NCI-H510A (cell line): ENCODE results near the gene WDR45.
A peak's percentile ranks its signal among the peaks of the same experiment; 100 is the strongest.
"Not testable (repeated sequence)": the region's sequence is repeated elsewhere in the genome, so short reads cannot be mapped to it uniquely, and the experiment has no call there.

Experiments used
- DNase-seq: peaks from one replicate; lab custom pipeline; 2025; lab: John Stamatoyannopoulos, UW

Gene WDR45

GRCh38 chrX:49079489-49080428, at the start of gene WDR45:
Gene WDR45, minus strand, starts transcription at chrX:49079887. Its CDS starts 1,792 bp downstream, at chrX:49078095.
- DNase-seq: peak; percentile 15

DNA sequence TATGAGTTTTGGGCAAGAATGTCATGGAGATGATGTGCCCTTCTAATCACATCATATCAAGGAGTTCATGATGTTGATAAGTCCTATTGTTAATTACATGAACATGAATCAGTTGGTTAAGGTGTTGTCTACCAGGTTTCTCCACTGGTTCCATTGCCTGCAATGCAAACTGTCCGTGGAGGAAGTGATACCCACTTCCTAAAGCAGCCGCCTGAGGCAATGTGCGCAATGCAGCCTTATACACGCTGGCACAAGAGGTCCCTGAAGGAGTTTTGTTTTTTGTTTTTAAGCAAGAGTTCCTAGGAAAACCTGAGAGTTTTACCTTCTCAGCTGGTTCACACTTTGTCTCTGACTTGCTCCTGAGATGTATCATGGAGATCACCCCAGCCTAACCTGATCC, 49.7 kb upstream of the WDR45 start:
- no peak for DNase-seq

GRCh38 chrX:49127742-49128258, 48.1 kb upstream of the WDR45 start:
- not testable (repeated sequence) for DNase-seq

DNA sequence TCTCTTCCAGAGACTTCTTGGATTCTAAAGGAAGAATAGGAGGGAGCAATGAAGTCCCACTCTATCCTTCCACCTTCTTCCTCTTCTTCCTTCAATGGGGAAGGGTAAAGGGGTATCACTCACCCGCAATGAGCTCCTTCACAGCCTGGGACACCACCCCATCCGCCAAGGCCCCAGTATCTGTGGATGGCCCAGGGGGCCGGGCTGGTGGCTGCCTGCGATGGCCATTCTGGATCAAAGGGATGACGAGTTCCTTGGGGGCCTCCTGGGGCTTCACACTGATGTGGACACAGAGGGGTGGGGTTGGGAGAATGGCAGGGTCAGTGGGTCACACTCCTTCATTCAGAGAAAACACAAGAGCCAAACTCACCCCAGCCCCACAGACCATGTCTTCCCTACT, 42.8 kb upstream of the WDR45 start:
- no peak for DNase-seq

- DNase-seq: no peak
Measured at GRCh38 chrX:49120091-49120490, 40.4 kb upstream of the WDR45 start.

- no peak for DNase-seq
Measured at GRCh38 chrX:49117581-49117980, 37.9 kb upstream of the WDR45 start.

GRCh38 chrX:49116716-49117115, 37.0 kb upstream of the WDR45 start:
- no peak for DNase-seq

- DNase-seq: no peak
Measured at GRCh38 chrX:49116076-49116475, 36.4 kb upstream of the WDR45 start.

- DNase-seq: no peak
Measured at GRCh38 chrX:49111791-49112190, 32.1 kb upstream of the WDR45 start.

DNA sequence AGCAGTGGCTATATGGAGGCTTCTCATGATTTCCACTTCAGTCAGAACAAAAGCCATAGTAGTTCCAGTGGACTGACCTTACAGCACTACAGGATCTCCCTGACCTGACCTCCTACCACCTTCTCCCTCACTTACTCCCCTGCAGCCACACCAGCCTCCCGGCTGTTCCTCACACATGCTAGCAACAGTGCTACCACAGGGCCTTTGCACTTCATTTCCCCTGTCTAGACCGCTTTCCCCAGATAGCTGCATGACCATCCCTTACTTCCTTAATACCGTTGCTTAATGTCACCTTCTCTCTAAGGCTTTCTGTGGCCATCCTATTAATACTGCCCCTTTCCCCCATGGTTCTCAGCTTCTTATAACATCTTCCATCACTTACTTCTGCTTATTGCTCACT, 30.7 kb upstream of the WDR45 start:
- no peak for DNase-seq

DNA sequence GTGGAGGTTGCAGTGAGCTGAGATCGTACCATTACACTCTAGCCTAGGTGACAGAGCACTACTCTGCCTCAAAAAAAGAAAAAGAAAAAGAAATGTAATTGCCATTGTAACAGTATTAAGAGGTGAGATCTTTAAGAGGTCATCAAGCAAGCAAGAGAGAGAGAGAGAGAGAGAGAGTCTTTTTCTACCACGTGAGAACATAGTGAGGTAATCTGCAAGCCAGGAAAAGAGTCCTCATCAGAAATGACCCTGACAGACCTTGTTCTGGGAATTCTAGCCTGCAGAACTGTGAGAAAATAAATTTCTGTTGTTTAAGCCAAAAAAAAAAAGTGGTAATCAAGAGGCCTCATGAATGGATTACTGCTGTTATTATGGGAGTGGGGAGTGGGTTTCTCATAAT, 29.0 kb upstream of the WDR45 start:
- DNase-seq: no peak

DNA sequence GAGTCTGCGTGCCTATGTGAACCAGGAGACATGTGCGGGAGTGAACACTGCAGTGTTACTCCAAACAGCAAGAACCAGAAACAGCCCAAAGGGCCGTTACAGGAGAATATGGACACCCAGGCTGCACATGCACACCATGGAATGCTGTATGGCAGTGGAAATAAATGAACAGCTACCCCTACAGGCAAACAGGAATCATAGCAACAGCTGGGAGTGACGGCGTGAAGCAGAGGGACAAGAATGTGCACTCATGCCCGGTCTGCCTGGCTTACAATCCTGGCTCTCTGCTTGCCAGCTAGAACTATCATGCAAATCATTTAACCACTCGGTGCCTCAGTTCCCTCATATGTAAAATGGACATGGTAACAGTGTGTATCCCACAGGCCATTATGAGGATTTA, 27.2 kb upstream of the WDR45 start:
- DNase-seq: no peak

DNA sequence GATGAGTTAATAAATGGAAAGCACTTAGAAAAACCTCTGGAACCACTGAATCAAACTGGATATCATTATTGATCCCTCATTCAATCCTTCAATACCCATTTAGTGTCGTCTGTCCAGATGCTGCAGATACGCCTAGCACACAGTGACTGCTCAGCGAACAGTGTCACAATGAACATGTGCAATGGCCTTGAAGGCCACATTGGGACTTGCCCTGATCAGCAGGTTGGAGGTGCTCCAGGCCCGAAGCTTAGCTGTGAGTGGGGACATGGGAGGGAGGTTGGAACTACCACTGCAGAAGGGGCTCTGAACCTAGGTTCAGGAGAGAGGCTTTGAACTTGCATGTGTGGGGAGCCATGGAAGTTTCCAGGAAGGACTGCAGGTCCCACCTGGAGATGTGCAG, 26.6 kb upstream of the WDR45 start:
- DNase-seq: no peak

GRCh38 chrX:49103637-49104036, 23.9 kb upstream of the WDR45 start:
- no peak for DNase-seq

DNA sequence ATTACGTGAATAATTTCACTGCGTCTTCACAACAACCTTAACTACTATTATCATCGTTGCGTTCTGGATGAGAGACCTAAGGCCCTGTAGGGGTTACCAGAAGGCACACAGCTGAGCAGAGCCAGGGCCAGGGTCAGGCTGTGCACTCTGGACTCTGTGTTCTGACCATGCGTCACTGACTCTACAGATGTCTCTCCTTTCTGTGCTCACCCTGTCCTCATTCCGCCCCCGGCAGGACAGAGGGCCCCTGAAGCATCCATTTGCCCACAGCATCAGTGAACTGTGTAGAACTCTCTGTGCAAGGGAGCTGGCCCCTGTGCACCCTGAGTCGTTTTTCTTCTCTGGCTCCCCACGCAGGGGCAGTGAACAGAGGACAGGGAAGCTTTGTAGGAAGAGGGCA, 22.5 kb upstream of the WDR45 start:
- no peak for DNase-seq

- no peak for DNase-seq
Measured at GRCh38 chrX:49101629-49101984, 21.9 kb upstream of the WDR45 start.

DNA sequence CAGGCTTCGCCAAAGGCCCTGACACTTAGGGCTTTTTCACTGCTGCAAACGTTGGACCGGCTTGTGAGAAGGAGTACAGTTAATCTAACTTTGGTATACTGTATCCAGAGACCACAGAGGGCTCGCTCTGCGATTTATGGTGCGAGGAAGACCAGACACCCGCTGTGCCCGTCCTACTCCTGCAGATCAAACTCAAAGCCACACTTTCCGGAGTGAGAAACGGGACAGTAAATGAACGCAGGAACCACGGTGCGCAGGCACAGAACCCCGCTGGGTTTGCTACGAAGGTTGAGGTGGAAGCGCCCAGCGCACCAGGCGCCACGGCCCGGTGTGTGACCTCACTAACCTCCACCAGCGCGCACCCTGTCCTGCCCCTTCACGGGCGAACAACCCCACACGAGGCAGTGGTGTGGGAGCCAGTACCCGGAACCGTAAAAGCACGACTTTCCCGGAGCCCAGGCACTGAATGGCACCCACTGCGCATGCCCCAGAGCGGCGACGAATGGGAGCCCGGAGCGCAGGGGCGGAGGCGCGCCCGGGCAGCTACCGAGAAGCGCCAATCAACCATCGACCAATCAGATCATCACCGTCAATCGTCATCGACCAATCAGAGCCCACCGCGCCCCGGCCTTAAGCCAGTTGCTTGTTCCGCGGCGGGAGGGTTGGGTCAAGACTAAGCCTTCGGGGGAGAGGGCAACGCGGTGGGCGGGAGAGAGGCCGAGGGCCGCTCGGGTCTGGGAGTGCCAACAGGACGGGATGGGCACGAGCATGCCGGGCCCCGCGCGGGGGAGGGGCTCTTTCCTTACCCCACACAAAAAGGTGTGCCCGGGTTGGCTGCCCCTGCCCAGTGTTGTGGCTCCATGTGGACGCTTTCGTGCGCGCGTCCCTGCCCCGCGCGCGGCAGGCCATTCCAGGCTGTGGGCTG, 21.3 kb upstream of the WDR45 start:
- DNase-seq: peak; percentile 86

GRCh38 chrX:49096419-49096818, 16.7 kb upstream of the WDR45 start:
- DNase-seq: no peak

DNA sequence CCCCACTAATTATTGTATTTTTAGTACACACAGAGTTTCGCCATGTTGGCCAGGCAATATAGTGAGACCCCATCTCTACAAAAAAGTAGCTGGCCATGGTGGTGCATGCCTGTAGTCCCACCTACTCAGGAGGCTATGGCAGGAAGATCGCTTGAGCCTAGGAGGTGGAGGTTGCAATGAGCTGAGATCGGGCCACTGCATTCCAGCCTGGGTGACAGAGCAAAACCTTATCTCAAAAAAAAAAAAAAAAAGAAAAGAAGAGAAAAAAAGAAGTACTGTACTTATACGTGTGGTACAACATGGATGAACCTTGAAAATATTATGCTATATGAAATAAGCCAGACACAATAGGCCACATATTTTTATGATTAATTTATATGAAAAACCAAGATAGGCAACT, 9.9 kb upstream of the WDR45 start:
- no peak for DNase-seq

DNA sequence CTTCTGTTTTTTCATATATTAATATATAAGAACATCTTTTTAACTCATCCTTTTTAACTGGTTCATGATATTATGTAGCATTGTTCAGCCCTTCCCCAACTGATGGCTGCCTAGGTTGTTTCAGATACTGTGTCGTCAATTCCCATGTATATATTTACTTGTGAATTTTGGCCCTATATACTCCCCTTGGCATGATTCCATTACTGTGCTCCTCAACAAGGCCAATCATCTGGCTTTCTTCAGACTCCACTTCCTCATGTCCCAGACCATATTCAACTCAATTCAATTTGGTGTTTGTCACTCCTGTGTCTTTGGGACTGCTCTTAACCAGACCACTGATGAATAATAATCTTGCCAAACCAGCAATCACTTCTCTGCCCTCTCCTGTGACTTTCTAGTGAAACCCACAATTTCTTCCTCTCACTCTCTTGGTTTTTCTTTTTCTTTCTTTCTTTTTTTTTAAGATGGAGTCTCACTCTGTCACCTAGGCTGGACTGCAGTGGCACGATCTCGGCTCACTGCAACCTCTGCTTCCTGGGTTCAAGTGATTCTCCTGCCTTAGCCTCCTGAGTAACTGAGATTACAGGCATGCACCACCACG, 2.7 kb upstream of the WDR45 start:
- no peak for DNase-seq

DNA sequence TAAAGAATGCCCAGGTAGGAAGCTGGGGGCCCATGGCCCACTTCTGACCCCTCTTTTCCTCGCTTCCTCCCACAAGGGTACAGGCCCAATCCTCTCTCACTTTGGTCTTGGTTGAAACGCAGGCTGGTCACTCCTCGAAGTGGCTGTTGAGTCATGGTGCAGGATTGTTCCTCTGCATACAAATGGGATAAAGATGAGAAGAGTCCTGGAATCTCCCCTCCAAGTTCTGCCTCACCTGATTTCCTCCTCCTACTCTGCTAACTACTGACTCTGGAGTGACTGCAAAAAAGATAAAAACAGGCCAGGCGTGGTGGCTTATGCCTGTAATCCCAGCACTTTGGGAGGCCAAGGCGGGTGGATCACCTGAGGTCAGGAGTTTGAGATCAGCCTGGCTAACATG, 1.7 kb downstream of the WDR45 start:
- no peak for DNase-seq

GRCh38 chrX:49075347-49075746, 4.3 kb downstream of the WDR45 start:
- no peak for DNase-seq
